ENCODE results near the gene QRSL1.
A peak's percentile ranks its signal among the peaks of the same experiment; 100 is the strongest.
"Not testable (repeated sequence)": the region's sequence is repeated elsewhere in the genome, so short reads cannot be mapped to it uniquely, and the experiment has no call there.

Gene QRSL1, protein sequence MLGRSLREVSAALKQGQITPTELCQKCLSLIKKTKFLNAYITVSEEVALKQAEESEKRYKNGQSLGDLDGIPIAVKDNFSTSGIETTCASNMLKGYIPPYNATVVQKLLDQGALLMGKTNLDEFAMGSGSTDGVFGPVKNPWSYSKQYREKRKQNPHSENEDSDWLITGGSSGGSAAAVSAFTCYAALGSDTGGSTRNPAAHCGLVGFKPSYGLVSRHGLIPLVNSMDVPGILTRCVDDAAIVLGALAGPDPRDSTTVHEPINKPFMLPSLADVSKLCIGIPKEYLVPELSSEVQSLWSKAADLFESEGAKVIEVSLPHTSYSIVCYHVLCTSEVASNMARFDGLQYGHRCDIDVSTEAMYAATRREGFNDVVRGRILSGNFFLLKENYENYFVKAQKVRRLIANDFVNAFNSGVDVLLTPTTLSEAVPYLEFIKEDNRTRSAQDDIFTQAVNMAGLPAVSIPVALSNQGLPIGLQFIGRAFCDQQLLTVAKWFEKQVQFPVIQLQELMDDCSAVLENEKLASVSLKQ

DNA sequence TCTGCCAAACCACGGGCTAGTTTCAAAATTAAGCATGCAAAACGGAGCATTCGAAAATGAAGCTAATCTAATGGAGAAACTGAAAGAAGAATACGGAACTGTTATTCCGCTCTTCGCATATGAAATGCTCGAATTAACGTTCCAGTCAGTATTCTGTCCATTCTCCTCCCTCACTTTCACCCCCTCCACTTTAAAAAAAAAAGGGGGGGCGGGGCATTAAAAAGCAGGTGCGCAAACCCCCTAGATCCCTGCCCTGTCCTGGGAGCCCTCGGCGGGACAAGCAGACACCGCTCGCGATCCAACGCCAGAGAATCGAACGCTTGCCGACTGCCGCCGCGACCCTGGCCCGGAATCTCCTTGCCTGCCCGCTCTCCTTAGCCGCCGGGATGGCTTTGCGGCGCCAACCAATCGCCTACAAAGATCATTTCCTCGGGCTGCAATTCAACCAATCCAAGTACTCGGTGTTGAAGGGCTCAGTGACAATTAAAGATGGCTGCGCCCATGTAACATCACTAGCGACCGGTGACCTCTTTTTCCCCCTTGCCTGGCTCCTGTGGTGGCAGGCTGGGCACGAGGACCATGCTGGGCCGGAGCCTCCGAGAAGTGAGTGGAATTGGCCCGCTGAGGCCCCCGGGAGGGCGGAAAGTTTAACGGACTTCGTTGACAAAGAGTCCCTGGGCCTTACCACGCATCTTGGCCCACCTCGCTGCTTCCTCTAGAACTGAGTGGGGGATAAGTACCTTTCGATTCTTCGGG is at the start of gene QRSL1, which contains the start of gene RTN4IP1:
TSS of gene QRSL1 (plus strand) at position 476 of the 756 bp plus-strand sequence. CDS start at position 580, 104 bp downstream.
TSS of gene RTN4IP1 (minus strand) at position 396 of the 756 bp plus-strand sequence. CDS start 477 bp downstream, outside the sequence.
- DNase-seq (ENCODE audit: low read depth in 1 of 2, low spot score in 1 of 2), result peak; percentile 68 to 85

DNA sequence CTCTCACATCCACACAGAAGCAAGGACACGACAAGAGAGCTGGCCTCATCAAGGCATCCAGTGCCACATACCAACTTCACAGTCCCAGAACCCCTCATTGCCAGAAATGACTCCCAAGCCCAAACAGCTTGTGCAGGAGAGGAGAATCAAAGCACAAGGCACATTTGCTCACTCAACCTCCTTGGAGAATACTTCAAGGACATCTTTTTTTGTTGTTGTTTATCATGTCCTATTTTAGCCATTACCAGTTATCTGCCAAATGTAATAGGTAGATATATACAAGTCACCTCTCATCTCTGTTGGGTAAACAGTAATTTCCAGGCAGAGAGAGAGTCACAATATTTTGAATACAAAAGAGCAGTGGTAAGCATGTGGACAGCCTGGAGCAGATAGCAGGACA is 47.9 kb upstream of the QRSL1 start:
- no peak for DNase-seq (ENCODE audit: low read depth in 1 of 2, low spot score in 1 of 2)

DNA sequence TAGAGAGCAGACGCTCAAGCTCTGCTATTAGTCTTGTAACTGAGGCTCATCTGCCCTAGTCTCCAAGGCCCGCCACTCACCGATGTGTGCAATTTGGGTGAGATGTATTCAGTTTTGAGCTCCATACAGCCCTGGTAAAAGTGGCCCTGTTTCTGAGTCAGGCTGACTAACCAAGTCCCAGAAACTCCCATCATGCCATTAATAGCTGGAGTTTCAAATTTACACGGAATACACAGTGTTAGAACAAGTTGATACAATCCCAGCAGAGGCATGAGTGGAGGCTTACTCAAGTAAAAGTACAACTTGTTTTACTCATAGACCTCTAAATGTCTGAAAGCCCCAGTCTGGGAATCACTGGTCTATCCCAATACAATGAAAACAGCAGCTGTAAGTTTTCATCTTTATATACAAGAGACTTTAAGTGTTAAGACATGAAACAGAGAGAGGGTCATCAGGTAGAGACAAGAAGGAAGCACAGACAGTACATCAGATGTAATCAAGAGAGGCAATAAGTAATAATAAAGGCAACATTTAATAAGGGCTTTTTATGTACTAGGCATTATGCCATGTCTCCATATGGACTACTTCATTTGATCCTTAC is 42.5 kb upstream of the QRSL1 start:
- no peak for DNase-seq (ENCODE audit: low read depth in 1 of 2, low spot score in 1 of 2)

DNA sequence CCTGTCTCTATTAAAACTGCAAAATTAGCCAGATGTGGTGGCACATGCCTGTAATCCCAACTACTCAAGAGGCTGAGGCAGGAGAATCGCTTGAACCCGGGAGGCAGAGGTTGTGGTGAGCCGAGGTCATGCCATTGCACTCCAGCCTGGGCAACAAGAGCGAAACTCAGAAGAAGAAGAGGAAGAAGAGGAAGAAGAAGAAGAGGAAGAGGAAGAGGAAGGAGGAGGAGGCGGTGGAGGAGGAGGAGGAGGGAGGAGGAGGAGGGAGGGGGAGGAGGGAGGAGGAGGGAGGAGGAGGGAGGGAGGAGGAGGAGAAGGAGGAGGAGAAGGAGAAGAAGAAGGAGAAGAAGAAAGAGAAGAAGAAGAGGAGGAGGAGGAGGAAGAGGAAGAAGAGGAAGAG is 40.4 kb upstream of the QRSL1 start:
- DNase-seq (ENCODE audit: low read depth in 1 of 2, low spot score in 1 of 2), result not testable (repeated sequence)

DNA sequence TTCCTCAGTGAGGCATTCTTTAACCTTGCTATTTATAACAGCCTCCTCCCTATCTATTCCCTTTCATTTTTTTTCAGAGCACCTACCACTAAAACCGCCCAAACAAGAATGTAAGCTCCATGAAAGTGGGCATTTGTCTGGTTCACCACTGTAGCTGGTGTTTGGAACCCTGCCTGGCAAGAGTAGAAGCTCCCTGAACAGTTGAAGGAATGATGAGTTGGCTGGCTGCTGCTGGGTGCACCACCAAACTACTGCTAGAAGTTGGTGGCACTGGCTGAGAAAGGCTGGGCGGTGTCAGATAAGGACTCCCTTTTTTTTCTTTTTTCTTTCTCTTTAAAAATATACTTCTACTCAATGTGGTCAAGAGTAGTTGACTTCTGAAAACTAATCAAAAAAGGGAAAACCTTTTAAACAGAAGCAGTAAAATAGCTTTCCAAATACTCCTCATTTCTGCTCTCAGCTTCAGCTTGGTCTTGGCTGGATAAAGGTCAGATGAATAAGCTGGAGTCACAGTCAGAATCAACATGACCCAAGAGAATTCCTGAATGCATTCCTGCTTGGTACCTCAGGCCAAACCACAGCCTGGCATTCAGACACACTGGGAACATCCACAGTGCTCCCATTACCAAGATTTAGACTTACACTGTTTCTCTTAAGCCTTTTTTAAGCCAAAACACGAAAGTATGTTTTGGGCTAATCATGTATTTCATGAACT is 38.1 kb upstream of the QRSL1 start:
- no peak for DNase-seq (ENCODE audit: low read depth in 1 of 2, low spot score in 1 of 2)

DNA sequence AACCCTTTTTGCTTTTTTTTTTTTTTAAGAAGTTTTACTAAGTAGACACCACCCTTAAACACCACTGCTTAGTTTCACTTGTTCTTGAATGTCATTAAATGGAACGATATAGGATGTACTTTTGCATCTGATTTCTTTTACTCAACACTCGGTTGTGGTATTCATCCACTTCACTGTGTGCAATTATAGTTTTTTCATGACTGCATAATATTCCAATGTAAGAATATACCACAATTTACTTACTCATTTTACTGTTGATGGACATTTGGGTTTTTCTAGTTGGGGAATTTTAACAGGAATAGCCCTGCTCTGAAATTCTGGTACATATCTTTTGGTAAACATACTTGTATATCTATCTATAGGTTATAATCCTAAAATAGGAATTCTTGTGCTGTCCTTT is 29.9 kb upstream of the QRSL1 start:
- DNase-seq (ENCODE audit: low read depth in 1 of 2, low spot score in 1 of 2), result no peak

DNA sequence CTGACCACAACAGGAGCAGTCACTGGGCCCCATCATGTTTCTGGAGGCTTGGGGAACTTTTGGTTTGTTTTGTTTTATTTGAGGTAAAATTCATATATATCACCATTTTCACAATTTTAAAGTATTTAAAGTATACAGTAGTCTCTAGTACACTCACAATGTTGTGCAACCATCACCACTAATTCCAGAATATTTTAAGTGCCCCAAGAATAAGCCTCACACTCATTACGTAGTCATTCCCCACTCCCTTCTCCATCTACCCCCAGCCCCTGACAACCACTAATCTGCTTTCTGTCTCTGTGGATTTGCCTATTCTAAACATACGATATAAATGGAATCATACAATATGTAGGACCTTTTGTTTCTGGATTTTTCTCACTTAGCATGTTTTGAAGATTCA is 29.0 kb upstream of the QRSL1 start:
- no peak for DNase-seq (ENCODE audit: low read depth in 1 of 2, low spot score in 1 of 2)

DNA sequence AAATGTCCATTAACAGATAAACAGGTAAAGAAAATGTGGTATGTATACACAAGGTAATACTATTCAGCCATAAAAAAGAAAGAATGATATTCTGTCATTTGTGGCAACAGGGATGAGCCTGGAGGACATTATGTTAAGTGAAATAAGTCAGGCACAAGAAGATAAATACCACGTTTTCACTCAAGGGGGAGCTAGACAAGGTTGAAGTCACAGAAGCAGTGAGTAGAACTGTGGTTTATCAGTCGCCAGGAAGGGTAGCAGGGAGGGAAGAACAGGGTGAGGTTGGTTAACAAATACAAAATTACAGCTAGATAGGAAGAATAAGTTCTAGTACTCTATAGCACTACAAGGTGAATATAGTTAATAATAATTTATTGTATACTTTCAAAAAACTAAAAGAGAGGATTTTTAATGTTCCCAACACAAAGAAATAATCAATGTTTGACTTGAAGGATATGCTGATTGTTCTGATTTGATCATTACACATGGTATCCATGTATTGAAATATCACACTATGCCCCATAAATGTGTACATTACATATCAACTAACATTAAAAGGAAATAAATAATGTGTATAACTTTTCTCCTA is 21.2 kb upstream of the QRSL1 start:
- DNase-seq (ENCODE audit: low read depth in 1 of 2, low spot score in 1 of 2), result peak in 1 of 2 donors; percentile 17

DNA sequence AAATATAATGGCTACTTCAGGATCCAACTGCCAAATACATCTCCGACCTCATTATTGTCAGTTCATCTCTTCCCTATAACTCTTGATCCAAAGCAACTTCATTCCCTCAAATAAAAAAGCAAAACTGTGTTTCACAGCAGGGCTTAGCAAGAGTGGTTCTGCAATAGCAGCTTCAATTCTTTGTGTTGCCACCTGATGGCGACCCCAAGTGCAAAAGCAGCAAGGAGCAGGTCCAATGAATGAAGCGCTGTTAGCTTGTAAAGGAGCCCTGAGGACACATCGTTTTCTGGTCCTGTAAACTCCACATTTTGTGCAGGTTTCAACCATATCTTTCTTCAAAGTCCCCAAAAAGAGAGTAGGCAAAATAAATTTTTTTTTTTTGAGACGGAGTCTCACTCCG is 19.7 kb upstream of the QRSL1 start:
- no peak for DNase-seq (ENCODE audit: low read depth in 1 of 2, low spot score in 1 of 2)

DNA sequence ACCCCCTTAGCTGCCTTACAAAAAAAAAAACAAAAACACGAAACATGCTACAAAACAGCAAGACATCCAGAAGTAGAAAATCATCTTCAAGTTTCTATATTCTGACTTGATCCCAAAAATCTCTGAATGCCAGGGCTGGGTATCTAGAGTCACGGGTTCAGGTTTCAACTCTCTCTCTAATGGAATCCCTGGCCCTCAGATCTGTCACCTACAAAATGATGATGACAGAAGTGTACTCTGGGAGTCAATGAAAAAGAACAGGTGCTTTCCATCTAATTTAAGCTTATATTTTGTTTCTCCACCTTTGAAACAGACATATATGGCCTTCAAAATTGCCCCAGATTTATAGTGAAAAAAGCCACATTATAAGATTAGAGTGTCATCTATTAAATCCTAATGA is 18.3 kb upstream of the QRSL1 start:
- DNase-seq (ENCODE audit: low read depth in 1 of 2, low spot score in 1 of 2), result no peak

DNA sequence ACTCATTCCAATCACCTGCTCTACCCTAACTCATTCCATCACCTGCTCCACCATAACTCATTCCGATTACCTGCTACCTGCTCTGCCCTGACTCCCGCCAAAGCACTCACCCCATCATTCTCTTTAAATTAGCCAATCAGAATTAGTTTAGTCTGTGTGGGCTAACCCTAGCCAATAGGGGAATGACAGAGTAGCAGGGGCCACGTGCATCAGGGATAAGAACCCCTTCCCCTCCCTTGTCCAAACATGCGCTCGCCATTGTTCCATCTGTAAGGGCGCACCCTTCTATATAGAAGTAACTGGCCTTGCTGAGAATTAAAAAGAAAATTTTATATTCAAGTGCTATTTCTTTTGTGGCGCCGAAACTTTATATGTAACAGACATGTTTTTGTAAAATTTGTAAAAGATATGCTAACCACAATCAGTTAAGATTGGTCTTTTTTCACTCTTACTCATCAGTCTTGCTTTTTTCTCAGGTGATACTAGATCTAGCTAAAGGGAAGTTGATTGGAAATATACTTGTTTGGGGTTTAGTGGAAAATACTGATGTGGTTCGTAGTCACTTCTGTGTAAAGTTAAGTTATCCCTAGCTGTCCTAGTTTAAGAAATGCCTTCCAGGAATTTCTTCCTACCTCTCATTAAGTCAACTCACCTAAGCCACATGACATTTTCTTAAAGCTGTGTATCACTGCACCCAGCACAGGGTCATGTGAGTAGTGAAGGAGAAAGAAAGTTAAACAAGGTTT is 16.5 kb upstream of the QRSL1 start:
- DNase-seq (ENCODE audit: low read depth in 1 of 2, low spot score in 1 of 2), result no peak

DNA sequence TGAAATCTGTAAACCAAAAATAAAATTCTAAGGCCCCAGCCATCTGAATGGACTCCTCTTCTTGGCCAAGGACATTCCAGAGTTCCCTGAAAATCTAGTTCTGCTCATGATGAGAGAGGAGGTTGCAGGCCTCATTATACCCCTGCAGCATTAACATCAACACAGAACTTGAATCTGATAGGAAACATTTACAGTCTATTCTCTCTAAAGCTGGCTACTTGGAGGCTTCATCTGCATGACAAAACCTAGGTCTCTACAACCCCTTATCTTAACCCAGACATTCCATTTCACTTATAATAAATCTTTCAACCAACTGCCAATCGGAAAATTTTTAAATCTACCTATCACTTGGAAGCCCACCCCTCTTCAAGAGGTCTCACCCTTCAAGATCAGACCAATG is 15.8 kb upstream of the QRSL1 start:
- DNase-seq (ENCODE audit: low read depth in 1 of 2, low spot score in 1 of 2), result no peak

DNA sequence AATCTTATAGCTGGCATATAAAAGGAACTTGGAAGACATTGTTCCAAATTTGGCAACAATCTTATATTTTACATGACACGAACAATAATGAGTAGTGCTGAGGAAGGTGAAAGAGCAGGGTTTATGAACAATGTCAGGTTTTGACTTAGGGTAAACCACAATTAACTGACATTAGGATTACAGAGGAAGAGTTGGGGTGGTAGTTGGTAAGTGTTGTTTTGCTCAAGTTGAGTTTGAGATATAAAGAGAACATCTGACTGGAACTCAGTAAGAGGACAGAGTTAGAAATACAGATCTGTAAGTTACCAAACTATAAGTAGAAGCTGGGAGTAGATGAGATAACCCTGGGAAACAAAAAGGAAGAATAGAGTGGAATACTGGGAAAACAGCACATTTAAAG is 15.2 kb upstream of the QRSL1 start:
- DNase-seq (ENCODE audit: low read depth in 1 of 2, low spot score in 1 of 2), result no peak

DNA sequence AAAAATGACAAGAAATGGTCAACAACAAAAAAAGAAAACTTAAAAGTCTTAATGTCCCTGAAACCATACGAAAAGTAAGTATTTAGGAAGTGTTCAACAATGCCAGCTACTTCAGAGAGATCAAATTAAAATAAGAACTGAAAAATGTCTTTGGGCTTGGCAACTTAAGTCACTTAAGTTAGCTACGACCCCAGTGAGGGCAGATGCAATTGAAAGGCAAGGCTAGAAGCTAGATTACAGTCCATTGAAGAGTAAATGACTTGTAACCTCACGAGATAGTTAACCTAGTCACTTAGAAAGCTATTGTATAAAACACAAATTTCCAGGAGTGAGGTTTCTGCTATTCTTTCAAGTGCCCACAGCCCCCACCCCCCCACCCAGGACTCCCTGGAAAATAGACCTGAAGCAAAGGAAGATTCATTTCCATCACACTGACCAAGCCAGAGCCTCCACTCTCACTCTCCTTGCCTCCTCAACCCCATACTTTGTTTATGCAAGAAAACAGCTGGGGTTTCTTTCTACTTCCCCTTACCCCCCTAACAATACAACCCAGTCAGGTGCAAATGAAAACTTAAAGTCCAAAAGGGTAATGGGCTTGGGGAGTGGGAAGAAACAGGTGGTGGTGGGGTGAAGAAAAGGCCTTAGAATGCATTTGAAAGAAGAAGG is 14.7 kb upstream of the QRSL1 start:
- no peak for DNase-seq (ENCODE audit: low read depth in 1 of 2, low spot score in 1 of 2)

DNA sequence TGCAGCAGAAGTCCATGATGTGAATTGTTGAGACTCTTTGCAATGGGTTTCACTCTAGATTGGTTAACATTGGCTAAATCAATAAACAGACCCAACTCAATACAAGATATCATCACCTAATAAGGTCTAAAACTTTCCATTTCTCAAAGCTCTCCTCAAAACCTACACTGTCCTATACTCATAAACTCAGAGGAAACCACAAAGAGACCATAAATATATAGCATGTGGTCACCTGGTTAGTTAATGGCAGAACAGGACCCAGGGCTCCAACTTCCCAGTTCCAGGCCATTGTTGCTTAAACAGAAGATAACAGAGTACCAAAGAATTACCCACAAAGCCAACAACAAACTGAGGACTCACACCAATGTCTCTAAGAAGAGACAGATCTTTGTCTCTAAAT is 12.1 kb upstream of the QRSL1 start:
- no peak for DNase-seq (ENCODE audit: low read depth in 1 of 2, low spot score in 1 of 2)

DNA sequence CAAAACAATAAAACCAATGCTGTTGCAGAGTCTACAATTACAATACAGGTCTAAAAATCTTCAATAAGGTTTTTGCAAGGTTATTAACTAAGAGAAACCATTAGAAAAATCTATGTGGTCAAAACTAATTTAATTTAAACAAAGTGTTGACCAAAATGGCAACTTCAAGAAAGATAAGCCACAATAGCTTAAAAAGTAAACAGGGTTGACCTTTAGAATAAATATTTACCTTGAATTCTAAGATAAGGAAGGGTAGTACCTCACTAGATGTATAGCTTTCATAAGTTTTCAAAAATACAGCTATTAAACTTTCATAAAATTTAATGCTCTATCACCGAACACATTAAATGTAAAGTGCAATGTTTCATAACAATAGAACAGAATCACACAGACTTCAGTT is 11.5 kb upstream of the QRSL1 start:
- DNase-seq (ENCODE audit: low read depth in 1 of 2, low spot score in 1 of 2), result no peak

DNA sequence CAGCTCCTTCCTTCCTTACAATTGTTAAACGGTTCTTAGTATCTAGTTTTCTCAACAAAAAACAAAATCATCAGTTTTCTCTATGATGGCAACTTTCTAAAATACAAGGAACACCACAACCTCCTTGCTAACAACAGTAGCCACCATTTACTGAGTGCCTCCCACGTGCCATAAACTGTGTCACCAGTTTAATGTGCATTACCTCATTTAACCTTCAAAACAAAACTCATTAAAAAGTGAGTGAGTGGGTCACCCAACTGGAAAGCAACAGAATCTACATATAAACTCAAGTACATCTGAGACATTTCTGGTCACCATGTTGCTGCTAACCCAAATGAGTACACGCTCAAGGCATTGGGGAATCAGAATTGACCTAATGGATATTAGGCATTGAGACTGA is 11.1 kb upstream of the QRSL1 start:
- no peak for DNase-seq (ENCODE audit: low read depth in 1 of 2, low spot score in 1 of 2)

DNA sequence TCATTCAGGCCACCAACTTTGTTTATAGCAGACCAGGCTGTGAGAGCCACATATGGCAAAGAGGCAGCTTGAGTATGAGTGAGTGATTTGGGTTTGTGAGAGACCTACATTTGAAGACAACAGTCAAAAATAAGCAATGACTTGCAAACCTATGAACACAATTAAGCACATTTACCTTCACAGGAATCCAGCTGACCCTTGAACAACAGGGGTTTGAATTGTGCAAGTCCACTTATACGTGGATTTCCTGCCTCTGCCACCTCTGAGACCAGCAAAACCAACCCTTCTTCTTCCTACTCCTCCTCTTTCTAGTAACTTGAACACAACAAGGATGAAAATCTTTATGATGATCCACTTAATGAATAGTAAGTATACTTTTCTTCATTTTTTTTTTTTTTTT is 10.2 kb upstream of the QRSL1 start:
- DNase-seq (ENCODE audit: low read depth in 1 of 2, low spot score in 1 of 2), result no peak

DNA sequence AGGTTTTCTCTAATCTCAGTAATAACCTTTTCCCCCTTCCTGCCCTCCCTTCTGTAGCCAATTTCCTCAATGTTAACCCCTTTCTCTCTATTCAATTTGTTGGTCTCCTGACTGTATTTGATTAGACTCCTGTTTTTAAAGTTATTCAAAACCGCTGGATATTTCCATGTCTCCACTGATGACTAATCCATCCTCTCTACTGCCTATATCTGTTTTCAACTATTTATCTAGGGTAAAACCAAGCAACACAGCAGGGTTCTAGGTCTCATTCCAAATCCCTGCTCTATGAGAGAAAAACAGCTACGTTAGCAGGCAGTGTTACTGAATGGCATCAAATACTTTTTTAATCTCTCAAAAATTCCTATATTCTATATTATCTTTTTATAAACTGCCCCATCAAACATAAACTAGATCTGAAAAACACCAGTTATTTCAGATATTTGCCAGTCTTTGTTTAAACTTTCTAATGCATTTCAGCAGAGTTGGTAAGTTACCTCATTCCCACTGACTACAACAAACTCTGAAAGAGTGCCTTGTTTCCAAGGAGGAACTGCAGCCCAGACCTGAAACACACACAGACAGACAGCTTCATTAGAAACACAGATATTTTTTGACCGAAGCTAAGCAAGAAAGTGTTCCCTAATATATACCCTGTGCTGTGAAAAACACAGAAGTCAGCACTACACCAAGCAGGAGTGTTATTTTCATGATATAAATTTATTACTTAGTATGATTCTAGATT is 8.3 kb upstream of the QRSL1 start:
- DNase-seq (ENCODE audit: low read depth in 1 of 2, low spot score in 1 of 2), result no peak
